ENCODE results near the gene POLRMT. TPM values are rescaled to one million over a fixed set of nuclear protein-coding genes. Genes with fewer than 3 reads are reported as not detected.

POLRMT gene
- total RNA-seq, 4 donors from 2014 or later: 33.8 to 119 (median 70.5) TPM

DNA sequence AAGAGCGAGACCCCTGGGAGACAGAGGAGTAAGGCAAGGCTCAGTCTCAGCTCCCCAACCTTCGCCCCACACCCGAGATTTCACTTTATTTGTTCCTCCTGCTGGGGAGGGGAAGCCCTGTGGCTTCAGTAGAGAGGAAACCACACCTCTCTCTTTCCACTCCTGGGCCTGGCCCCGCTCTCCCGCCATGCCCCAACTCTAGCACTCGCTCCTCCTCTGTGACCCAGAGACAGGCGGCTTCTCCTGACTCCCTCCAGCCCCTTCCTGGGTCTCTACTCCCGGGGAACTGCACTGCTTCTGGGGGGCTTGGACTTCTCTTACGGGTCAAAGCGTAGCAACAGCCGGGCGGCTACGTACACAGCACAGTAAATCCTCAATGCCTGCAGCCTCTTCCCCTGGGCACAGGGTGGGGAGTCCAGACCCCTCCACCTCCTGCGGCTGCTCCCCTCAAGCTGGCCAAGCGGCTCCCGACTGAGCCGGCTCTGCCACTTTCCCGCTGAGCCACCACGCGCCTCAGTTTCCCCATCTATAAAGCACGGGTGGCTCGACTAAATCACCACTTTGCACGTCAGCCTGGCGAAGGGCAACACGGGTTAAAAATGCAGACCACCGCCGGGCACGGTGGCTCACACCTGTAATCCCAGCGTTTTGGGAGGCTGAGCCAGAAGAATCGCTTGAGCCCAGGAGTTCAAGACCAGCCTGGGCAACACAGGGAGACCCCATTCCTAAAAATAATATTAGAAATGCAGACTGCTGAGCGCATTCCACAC lies 28.3 kb upstream of the POLRMT start:
- peak overlapping the region; percentile 96 to 100 (median 98) for H3K4me3 ChIP-seq
- peak; percentile 73 to 85 (median 79) for DNase-seq
- no peaks in the 10 kb centered on the region for H3K27me3 ChIP-seq
- no peak for TF ChIP-seq POLR2A (IDR thresholded peaks at IDR 0.05)
- TF ChIP-seq, protein P1, sequence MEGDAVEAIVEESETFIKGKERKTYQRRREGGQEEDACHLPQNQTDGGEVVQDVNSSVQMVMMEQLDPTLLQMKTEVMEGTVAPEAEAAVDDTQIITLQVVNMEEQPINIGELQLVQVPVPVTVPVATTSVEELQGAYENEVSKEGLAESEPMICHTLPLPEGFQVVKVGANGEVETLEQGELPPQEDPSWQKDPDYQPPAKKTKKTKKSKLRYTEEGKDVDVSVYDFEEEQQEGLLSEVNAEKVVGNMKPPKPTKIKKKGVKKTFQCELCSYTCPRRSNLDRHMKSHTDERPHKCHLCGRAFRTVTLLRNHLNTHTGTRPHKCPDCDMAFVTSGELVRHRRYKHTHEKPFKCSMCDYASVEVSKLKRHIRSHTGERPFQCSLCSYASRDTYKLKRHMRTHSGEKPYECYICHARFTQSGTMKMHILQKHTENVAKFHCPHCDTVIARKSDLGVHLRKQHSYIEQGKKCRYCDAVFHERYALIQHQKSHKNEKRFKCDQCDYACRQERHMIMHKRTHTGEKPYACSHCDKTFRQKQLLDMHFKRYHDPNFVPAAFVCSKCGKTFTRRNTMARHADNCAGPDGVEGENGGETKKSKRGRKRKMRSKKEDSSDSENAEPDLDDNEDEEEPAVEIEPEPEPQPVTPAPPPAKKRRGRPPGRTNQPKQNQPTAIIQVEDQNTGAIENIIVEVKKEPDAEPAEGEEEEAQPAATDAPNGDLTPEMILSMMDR (IDR thresholded peaks at IDR 0.05): no peak
- peak overlapping the region; percentile 94 to 99 (median 98) for H3K27ac ChIP-seq
- H3K4me1 ChIP-seq: peaks cover 4 to 68% (median 43%) of the 10 kb centered on the region in 4 donors
- H3K9me3 ChIP-seq: no peaks in the 10 kb centered on the region
- peaks cover 0 to 7% (median 0%) of the 10 kb centered on the region in 3 donors for H3K36me3 ChIP-seq

DNA sequence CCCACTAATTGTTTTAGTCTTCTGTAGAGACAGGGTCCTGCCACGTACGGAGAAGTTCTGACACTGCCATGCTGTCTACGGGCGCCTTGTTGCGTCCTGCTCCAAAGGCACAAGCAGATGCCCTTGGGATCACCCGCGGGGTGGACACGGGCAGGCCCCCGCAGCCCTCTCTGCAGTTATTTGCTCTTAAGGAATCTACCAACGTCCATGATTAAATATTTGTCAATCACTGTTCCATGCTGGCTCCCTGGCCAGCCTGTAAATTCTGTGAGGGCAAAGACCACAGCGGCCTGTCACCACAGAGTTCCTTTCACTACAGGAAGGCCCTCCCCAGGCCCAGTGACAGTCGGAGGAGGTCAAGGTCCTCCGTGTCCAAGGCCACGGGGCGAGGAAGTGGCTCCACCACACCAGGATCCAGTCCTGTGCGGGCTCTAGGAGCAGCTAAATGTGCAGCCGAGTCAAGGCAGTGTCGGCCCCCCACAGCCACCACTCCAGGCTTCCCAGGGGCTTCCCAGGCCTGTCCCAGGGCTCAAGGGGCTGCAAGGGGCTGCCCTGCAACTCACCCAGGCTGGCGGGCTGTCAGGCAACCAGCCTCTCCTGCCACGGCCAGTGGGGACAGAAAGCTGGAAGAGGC lies 27.6 kb upstream of the POLRMT start:
- H3K9me3 ChIP-seq: no peaks in the 10 kb centered on the region
- DNase-seq: peak; percentile 42 to 91 (median 90)
- H3K27me3 ChIP-seq: no peaks in the 10 kb centered on the region
- peaks cover 4 to 68% (median 43%) of the 10 kb centered on the region in 4 donors for H3K4me1 ChIP-seq
- H3K27ac ChIP-seq: peak overlapping the region; percentile 94 to 99 (median 98)
- peak; percentile 91 to 92 for TF ChIP-seq POLR2A (IDR thresholded peaks at IDR 0.05)
- TF ChIP-seq, protein P1 (IDR thresholded peaks at IDR 0.05): no peak
- peaks cover 0 to 7% (median 0%) of the 10 kb centered on the region in 3 donors for H3K36me3 ChIP-seq
- peak overlapping the region; percentile 96 to 100 (median 98) for H3K4me3 ChIP-seq

DNA sequence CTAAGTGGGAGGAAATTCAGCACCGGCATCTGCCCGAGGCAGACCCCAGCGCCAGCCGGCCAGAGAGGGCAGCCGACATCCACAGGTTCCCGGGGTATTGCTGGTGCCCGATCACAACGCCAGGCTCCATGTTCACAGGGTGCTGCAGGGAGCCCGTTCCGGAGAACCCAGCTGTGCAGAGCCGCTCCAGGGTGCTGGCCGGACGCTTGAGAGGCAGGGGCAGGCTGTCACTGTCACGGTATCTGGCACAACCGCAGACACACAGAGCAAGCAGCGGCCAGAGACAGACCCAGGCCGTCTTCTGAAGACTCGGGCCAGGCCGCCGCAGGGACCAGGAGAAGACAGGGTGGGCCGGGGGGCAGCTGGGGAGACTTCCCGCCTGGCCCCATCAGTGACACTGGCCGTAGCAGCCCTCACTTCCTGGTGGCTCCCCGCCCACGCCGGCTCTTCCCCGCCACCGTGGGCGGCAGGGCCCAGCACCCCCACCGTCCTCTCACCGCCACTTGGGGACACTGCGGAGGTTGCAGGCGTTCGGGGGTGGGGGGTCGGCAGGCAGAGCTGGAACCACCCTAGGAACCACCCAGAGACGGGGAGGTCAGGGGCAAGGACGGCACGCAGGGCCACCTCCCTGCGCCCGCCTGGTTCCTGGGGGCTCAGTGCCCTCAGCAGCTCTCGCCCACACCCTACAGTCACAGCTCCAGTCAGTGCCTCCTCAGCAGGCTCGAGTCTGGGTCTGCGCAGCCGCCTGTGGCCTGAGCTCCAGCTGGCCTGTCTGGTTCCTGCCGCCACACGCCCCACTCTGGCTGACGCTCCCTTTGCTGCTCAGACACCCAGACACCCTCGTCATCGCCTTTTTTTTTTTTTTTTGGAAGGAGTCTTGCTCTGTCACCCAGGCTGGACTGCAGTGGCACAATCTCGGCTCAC lies 25.8 kb upstream of the POLRMT start:
- TF ChIP-seq, protein P1 (IDR thresholded peaks at IDR 0.05): no peak
- TF ChIP-seq POLR2A (IDR thresholded peaks at IDR 0.05): no peak
- Histone ChIP-seq H3K36me3 (peaks cover 0 to 11% (median 0%) of the 10 kb centered on the region in 3 donors), H3K4me3 (peak overlapping the region in 3 of 4 donors; percentile 23 to 100 (median 96)), H3K4me1 (peaks cover 4 to 60% (median 42%) of the 10 kb centered on the region in 4 donors), H3K9me3 (no peaks in the 10 kb centered on the region), H3K27me3 (no peaks in the 10 kb centered on the region), H3K27ac (peak overlapping the region; percentile 94 to 99 (median 98))
- peak in 2 of 3 donors; percentile 68 to 82 for DNase-seq

DNA sequence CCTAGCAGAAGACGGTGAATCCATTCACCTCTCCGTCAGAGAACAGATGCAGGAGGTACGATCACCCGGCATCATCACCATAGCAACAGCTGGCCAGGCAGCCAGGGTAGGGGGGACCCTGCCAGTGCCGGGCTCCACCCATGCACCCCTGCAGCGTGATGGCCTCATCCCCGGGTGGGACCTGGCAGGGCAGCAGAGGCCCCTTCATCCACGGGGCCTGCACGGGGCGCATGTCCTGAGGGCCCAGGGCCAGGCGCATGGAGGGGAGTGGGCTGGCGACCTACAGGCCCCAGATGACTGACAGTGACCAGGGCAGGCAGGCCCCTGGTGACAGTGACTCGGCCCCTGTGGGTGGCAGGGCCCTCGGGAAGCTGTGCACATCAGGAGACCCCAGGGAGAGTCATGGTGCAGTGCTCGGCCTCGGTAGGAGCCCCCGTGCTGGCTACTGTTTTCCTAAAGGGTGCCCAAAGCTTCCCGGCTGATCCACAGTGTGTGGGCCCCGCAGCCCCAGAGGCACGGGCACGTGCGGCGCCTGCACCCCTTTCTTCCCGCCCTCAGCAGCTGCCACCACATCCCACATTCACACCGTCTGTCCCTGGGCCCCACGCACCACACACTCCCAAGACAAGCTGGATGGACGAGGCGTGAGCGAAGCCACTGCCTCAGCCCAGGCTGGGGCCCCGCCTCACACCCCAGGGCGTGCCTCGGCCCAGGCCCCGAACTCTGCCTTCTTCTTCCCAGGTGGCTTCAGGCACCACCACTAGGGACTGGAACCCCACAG lies 24.9 kb upstream of the POLRMT start:
- peaks cover 0 to 56% (median 36%) of the 10 kb centered on the region in 4 donors for H3K4me1 ChIP-seq
- H3K4me3 ChIP-seq: peak overlapping the region in 2 of 4 donors; percentile 10 to 23
- DNase-seq: peak in 1 of 3 donors; percentile 47
- H3K36me3 ChIP-seq: peaks cover 0 to 20% (median 0%) of the 10 kb centered on the region in 3 donors
- H3K27me3 ChIP-seq: no peaks in the 10 kb centered on the region
- no peak for TF ChIP-seq POLR2A (IDR thresholded peaks at IDR 0.05)
- TF ChIP-seq, protein P1 (IDR thresholded peaks at IDR 0.05): no peak
- H3K27ac ChIP-seq: peak overlapping the region in 1 of 4 donors; percentile 94
- H3K9me3 ChIP-seq: no peaks in the 10 kb centered on the region

All from Peyer's patch (tissue), 4 donors.